ENCODE measurements around the gene BTF3. TPM values are rescaled to one million over a fixed set of nuclear protein-coding genes. Genes with fewer than 3 reads are reported as not detected.
"Not testable (repeated sequence)": the region's sequence is repeated elsewhere in the genome, so short reads cannot be mapped to it uniquely, and the experiment has no call there.

Gene BTF3
- total RNA-seq, result 456 and 556 TPM in 2 replicates

DNA sequence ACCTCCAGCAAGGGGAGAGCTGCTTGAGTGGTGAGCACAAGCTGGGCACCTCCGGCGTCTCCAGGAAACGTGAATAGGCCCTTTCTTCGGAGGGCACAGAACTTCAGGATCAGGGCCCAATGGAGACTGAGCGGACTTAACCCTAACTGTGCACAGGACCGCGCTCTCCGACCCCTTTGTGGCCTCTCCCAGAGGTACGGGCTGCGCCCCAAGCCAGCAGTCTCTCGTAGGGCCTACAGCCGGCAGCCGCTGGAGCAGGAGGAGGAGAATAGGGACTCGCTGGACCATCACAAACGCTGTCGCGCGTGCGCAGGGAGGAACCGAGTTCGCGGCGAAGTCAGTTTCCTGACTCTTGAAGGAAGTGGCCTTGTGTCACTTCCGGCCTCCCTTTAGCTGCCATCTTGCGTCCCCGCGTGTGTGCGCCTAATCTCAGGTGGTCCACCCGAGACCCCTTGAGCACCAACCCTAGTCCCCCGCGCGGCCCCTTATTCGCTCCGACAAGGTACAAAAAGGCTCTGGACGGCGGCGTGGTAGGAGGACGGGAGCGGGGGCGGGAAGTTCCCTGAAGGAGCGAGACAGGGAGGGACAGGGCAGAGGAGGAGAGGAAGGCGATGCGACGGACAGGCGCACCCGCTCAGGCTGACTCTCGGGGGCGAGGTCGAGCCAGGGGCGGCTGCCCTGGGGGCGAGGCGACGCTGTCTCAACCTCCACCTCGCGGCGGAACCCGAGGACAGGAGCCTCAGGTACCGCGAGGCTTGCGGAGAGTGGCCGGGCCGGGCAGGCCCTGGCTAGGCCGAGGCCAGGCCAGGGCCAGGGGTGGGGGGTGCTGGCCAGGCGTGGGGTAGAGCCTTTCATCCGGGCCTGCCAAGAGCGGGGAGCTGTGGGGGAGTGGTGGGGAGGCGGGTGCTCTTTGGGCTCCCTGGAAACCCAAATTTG is at the start of gene BTF3:
Gene BTF3 (plus strand): TSS at position 386 of the 936 bp plus-strand sequence. CDS start 226 bp downstream, at position 612.
- DNase-seq (ENCODE audit: extremely low read depth, low read depth, low spot score), result peak; percentile 80

DNA sequence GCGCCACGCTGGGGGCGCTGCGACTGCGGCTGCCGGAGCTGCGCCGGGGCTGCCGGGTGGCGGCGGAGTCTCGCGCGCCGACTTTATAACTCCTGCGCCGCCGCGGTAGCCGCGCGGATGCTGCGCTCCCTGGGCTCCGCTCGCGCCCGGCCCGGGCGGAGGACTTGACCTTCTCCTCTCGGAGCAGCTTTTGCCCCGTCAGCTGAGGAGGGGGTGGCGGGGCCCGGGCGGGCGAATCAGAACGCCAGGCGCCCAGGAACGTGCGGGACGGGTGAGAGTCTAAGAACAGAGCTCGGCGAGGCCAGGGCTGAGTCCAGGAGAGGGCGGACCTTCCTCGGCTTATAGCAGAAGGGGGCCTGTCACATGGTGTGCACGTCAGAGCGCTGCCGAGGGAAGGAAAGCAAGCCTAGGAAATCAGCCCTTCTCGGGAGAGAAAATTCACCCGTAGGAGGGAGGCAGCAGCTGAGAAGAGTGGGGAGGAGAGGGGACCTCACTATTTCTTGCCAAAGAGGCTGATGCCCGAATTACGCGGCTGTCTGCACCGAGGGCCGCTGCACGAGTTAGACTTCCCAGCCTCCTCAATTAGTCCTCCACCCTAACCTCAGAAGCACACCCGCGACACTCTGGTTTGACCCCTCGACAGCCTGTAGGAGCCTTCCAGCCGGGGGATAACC is 49.6 kb upstream of the BTF3 start, which contains the start of gene FOXD1:
Gene FOXD1 (minus strand): TSS at position 315 of the 674 bp plus-strand sequence. CDS start 415 bp downstream, outside the sequence.
- DNase-seq (ENCODE audit: extremely low read depth, low read depth, low spot score), result no peak

- no peak for DNase-seq (ENCODE audit: extremely low read depth, low read depth, low spot score)
Observed at GRCh38 chr5:73450137-73450536, 48.1 kb upstream of the BTF3 start.

DNA sequence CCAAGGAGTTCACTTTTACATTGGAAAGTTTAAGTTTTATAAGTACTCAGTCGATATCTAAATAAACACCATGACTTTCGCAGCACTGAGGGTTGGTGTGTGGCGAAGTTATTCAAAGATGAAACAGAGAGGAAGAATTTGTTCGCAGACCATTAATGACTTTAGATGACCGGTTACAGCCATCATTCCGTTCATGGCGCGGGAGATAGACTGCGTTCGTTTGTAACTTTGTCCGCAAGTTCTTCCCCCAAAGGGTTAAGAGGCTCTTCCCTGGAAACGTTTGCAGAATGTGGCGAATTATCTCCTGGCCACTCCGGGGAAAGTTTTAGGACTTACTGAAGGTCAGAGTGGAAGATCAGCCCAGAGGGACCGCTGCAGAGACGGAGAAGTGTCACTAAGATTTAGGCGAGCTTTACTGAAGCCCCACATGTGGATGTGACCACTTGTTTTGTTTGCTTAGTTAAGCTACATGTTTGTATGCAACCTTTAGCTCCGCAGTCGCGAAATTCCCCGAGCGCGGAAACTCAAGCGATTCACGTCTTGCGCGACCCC is 47.5 kb upstream of the BTF3 start:
- DNase-seq (ENCODE audit: extremely low read depth, low read depth, low spot score), result no peak

- DNase-seq (ENCODE audit: extremely low read depth, low read depth, low spot score), result no peak
Observed at GRCh38 chr5:73451224-73452130, 46.8 kb upstream of the BTF3 start.

GRCh38 chr5:73452215-73452614 is 46.0 kb upstream of the BTF3 start:
- DNase-seq (ENCODE audit: extremely low read depth, low read depth, low spot score), result no peak

DNA sequence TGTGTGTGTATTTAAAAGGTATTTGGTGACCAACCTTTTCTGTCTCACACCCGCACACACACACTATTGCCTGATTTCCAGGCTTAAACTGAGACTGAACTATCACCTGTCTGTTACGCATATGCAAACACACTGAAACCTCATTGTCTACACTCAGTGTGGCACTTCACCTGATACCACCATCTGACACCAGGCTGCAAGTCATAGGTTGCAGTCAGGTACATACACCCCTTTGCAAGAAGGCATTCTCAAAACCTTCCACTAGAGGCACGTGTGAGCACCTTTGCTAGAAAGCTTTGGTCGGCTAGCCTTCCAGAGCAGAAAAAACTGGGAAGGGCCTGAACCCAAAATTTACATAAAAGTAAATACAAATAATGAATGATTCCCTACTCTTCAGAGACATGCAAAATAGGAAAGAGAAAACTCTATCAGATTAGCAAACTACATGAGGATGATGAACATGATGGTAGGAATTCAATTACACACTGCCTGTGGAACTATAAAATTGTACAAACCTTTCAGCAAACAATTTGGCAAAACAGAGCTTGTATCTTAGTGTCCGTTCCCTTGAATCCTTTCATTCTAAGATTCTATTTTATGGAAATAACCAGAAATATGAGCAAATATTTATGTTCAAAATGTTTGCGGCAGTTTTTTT is 43.7 kb upstream of the BTF3 start:
- no peak for DNase-seq (ENCODE audit: extremely low read depth, low read depth, low spot score)

- DNase-seq (ENCODE audit: extremely low read depth, low read depth, low spot score), result not testable (repeated sequence)
Observed at GRCh38 chr5:73456462-73456861, 41.8 kb upstream of the BTF3 start.

DNA sequence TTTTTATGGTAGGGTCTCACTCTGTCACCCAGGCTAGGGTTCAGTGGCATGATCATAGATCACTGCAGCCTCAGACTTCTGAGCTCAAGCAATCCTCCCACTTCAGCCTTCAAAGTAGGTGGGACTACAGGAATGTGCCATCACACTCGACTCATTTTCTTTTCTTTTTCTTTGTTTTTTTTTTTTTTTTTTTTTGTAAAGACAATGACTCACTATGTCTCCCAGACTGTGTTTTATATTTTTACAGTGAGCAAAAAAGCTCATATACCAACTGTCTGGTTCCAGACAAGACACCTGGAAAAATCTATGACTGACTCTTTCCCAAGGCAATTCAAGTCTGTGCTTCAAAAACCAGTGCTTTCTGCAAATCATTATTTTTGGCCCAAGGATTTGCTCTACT is 38.9 kb upstream of the BTF3 start:
- no peak for DNase-seq (ENCODE audit: extremely low read depth, low read depth, low spot score)

DNA sequence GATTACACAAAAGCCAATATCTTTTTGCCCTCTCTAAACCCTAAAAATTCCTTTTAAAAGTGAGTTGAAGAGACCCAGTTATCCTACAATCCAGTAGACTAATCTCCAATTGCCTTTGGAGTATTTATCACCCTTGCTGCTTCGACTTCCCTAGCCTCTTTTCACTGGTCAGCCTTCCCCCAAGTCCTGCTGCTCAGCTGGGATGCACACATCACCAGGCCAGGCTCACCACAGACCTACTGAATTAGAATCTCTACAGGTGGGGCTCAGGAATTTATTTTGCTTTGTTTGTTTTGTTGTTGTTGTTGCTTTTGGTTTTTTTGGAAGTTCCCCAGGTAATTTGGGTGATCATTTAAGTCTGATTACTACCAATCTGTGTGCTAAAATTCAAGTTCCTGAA is 38.1 kb upstream of the BTF3 start:
- no peak for DNase-seq (ENCODE audit: extremely low read depth, low read depth, low spot score)

DNA sequence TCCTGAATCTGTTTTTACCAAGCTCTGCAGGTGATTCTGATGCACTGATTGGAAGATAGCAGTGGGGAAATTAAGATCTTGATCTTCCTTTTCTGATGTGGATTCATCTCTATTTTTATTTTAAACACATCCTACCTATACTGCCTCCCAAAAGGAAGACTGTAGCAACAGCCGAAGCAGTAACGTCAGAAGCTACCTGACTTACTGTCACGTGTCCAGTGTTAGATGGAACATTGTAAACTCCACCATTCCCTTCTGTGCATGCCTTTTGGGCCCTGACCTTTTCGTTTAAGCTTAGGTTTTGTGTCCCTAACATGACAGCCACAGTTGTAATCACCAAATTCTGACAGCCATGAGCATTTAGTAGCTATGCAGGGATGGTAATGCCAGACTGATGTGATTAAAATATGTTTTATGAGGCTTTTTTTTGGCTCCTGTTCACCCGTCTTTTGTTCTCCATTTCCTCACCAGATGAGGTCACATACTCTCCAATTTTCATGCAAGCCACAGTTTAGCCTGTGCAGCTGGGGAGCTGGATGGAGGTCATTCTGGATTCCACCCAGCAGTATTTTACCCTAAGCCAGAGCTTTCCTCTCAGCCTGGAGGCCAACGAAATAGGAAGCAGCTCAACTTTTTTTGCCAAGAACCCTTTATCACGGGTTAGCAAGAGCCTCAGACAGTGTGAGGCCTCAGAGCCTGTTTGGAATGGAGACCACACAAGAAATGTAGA is 34.1 kb upstream of the BTF3 start:
- no peak for DNase-seq (ENCODE audit: extremely low read depth, low read depth, low spot score)

DNA sequence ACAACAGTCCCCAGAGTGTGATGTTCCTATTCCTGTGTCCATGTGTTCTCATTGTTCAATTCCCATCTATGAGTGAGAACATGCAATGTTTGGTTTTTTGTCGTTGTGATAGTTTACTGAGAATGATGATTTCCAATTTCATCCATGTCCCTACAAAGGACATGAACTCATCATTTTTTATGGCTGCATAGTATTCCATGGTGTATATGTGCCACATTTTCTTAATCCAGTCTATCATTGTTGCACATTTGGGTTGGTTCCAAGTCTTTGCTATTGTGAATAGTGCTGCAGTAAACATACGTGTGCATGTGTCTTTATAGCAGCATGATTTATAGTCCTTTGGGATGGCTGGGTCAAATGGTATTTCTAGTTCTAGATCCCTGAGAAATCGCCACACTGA is 29.6 kb upstream of the BTF3 start:
- DNase-seq (ENCODE audit: extremely low read depth, low read depth, low spot score), result not testable (repeated sequence)

DNA sequence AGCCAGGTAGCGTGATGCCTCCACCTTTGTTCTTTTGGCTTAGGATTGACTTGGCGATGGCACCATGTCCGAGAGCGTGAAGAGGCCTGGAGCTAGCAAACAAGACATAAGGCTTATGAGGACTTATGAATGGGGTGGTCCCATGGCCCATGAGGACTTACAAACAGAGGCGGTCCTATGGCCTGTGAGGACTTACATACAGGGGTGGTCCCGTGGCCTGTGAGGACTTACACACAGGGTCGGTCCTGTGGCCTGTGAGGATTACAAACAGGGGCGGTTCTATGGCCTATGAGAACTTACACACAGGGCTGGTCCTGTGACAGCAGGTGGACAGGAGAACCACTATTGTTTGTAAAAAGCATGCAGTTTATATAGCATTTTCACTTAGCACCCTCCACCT is 28.4 kb upstream of the BTF3 start:
- no peak for DNase-seq (ENCODE audit: extremely low read depth, low read depth, low spot score)

DNA sequence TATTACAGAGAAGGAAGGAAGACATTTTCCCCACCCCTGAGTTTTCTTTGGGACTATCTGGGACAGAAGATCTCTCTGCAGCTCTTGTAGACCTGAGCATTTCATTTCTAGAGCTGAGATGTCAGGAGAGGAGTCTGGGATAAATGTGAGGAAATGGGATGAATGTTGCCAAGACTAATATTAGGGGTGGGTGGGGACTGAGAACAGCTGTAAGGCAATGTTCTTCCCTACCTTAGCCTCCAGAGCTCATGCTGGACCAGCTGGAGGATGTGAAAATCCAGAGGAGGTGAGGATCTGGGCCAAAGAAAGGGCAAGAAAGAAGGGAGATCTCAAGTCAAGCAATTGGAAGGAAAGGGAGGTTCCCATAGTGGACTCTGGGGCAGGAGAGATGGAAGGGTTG is 26.6 kb upstream of the BTF3 start:
- DNase-seq (ENCODE audit: extremely low read depth, low read depth, low spot score), result no peak

DNA sequence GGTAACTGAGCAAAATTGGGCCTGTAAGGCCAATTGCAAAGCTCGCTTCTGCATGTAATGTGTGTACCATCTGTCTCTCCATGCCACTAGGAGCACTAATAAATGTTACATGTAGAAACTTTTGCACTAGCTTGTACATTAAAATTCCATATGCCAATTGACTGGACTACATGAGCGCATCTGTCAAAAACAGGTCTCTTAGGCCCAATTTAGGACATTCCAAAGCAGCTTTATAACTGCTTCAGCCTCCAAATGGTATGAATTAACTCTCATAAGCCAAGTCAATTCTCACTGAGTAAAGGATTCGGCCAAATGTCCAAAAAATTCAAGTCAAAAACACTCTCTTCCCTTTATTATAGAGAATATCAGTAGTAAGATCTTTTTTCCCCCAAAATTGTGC is 26.1 kb upstream of the BTF3 start:
- DNase-seq (ENCODE audit: extremely low read depth, low read depth, low spot score), result no peak

- DNase-seq (ENCODE audit: extremely low read depth, low read depth, low spot score), result no peak
Observed at GRCh38 chr5:73480500-73480899, 17.7 kb upstream of the BTF3 start.

DNA sequence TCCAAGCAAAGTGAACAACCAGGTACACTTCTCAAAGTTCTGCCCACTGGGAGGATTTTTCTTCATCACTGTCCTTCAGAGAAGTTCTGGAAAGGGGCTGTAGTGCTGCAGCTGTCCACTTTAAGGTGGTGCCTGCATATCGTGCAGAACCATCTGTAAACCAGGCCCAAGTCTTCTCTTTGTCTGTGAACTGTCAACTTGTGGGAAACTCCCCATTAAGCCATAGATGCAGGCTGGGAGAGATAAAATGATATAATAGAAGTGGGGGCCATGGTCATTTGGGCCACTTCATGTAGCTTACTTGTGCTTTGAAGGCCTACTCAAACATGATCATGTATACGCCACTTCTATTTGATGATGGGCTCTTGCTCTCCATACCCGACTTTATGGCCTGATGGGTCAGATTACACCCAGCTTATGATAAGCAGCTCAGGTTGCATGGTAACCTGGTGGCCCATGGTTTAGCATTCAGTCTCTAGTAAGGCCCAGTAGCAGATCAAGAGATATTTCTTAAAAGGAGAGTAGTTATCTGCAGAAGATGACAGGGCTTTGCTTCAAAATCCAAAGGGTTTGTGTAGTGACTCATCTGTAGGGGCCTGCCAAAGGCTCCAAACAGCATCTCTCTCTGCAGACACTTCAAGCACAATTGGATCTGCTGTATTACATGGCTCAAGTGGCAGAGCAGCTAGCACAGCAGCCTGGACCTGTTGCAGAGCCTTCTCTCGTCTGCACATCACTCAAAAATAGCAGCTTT is 15.7 kb upstream of the BTF3 start:
- DNase-seq (ENCODE audit: extremely low read depth, low read depth, low spot score), result no peak

GRCh38 chr5:73483676-73484075 is 14.6 kb upstream of the BTF3 start:
- no peak for DNase-seq (ENCODE audit: extremely low read depth, low read depth, low spot score)

DNA sequence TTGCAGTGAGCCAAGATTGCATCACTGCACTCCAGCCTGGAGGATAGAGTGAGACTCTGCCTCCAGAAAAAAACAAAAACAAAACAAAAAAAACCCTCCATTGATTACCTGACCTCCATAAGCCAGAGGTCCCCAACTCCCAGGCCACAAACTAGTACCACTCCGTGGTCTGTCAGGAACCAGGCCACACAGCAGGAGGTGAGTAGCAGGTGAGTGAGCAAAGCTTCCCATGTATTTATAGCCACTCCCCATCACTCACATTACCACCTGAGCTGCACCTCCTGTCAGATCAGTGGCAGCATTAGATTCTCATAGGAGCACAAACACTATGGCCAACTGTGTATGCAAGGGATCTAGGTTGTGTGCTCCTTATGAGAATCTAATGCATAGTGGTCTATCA is 13.7 kb upstream of the BTF3 start:
- no peak for DNase-seq (ENCODE audit: extremely low read depth, low read depth, low spot score)
